Lower leg skin (tissue), 4 donors: Measurements from ENCODE around the gene RASL12. TPM values are rescaled to one million over a fixed set of nuclear protein-coding genes. Genes with fewer than 3 reads are reported as not detected.
A peak's percentile ranks its signal among the peaks of the same experiment; 100 is the strongest.
"Not testable (repeated sequence)": the region's sequence is repeated elsewhere in the genome, so short reads cannot be mapped to it uniquely, and the experiment has no call there.

ENCODE experiments used
- DNase-seq, 2 donors: peaks; one replicate each; pipeline ENCODE4 v3.0.0-alpha.2; 2019; ENCODE audit warnings: low spot score in 2 of 2
- H3K4me3 ChIP-seq: fragments of 200-600 bp; sonication (generic); 2 replicates; pipeline ENCODE4 v1.5.1; 2017; ENCODE audit warnings: mild to moderate bottlenecking, low read depth; ENCODE audit not compliant: poor library complexity, severe bottlenecking
- CTCF ChIP-seq, 3 donors: fragments of 450-650 bp; IDR thresholded peaks; one replicate each; pipeline ENCODE4 v1.5.1; 2016; ENCODE audit warnings: antibody characterized with exemption in 3 of 3, mild to moderate bottlenecking in 3 of 3, moderate library complexity in 2 of 3
- POLR2A ChIP-seq, 2 donors: fragments of 450-650 bp; IDR thresholded peaks; one replicate each; pipeline ENCODE4 v1.6.1; 2016 to 2017; ENCODE audit warnings: antibody characterized with exemption in 2 of 2, mild to moderate bottlenecking in 1 of 2, moderate library complexity in 1 of 2
- WGBS, 2 donors: methylation state at CpG; one replicate each; pipeline ENCODE4 v1.1.5; 2018; 5-methylcytosine and 5-hydroxymethylcytosine counted together
- intact Hi-C: fragments of 100-400 bp; cut with DNase I; formaldehyde crosslinking; loops from one replicate; pipeline ENCODE4 v1.15.0; 2023; ENCODE audit warnings: low total_unique reads
- total RNA-seq, 4 donors: library from RNA; depleted of rRNA; stranded (reverse); fragments of >200 nt; gene quantifications; one replicate each; pipeline ENCODE4 v1.1.0, GENCODE V29; 2016

The RASL12 gene
- total RNA-seq, 4 donors from 2014 or later: 1.7 to 18.9 (median 7.7) TPM

GRCh38 chr15:65105038-65105437 lies 37.2 kb upstream of the RASL12 start:
- no peak for TF ChIP-seq CTCF (IDR thresholded peaks at IDR 0.05)
- TF ChIP-seq POLR2A (IDR thresholded peaks at IDR 0.05): no peak
- intact Hi-C loops: no loop called here
- DNase-seq: no peak
- 90 to 93% methylated on average over 5 of the region's 5 CpGs for WGBS, 2 donors
- no peak overlapping the region for H3K4me3 ChIP-seq

GRCh38 chr15:65102912-65103311 lies 35.1 kb upstream of the RASL12 start:
- 94 to 96% methylated on average over 3 of the region's 3 CpGs for WGBS, 2 donors
- no peak for TF ChIP-seq POLR2A (IDR thresholded peaks at IDR 0.05)
- TF ChIP-seq CTCF (IDR thresholded peaks at IDR 0.05): no peak
- H3K4me3 ChIP-seq: no peak overlapping the region
- intact Hi-C loops: loop anchor here (5.0 kb wide), 1 partner anchor 51 kb away; no protein-coding TSS in a partner anchor
- DNase-seq: no peak

- peak in 1 of 2 donors; percentile 82 for DNase-seq
- intact Hi-C loops: loop anchor here (5.0 kb wide), 1 partner anchor 50 kb away; no protein-coding TSS in a partner anchor
- 75 to 82% methylated on average over 48 to 66 of the region's 75 CpGs for WGBS, 2 donors
- no peak overlapping the region for H3K4me3 ChIP-seq
- TF ChIP-seq POLR2A (IDR thresholded peaks at IDR 0.05) (no peak), CTCF (IDR thresholded peaks at IDR 0.05) (no peak)
Observed at GRCh38 chr15:65101891-65102708, 34.3 kb upstream of the RASL12 start.

GRCh38 chr15:65101411-65101890 lies 33.7 kb upstream of the RASL12 start:
- intact Hi-C loops: loop anchor here (5.0 kb wide), 1 partner anchor 49 kb away; no protein-coding TSS in a partner anchor
- 31 to 33% methylated on average over 9 of the region's 9 CpGs for WGBS, 2 donors
- TF ChIP-seq CTCF (IDR thresholded peaks at IDR 0.05): no peak
- no peak for TF ChIP-seq POLR2A (IDR thresholded peaks at IDR 0.05)
- peak in 1 of 2 donors; percentile 90 for DNase-seq
- H3K4me3 ChIP-seq: no peak overlapping the region

- WGBS, 2 donors: 36 to 38% methylated on average over 7 of the region's 7 CpGs
- DNase-seq: peak in 1 of 2 donors; percentile 83
- H3K4me3 ChIP-seq: no peak overlapping the region
- no peak for TF ChIP-seq POLR2A (IDR thresholded peaks at IDR 0.05)
- no peak for TF ChIP-seq CTCF (IDR thresholded peaks at IDR 0.05)
- intact Hi-C loops: loop anchor here (5.0 kb wide), 1 partner anchor 48 kb away; no protein-coding TSS in a partner anchor
Observed at GRCh38 chr15:65100442-65100841, 32.7 kb upstream of the RASL12 start.

- intact Hi-C loops: loop anchor here (5.0 kb wide), 1 partner anchor 48 kb away; no protein-coding TSS in a partner anchor
- H3K4me3 ChIP-seq: not testable (repeated sequence)
- 86 to 88% methylated on average over 10 of the region's 10 CpGs for WGBS, 2 donors
- peak in 1 of 2 donors; percentile 62 for DNase-seq
Observed at GRCh38 chr15:65099801-65100200, 32.0 kb upstream of the RASL12 start.
